Mesendoderm (in vitro differentiated cells): ENCODE data around the gene CCSER2.

Source experiments
- DNase-seq: peaks from one replicate; pipeline ENCODE4 v3.0.0; 2013
- H2AK5ac ChIP-seq: 2 replicates; pipeline ENCODE4 v1.6.1; 2013; ENCODE audit warnings: low read length, inconsistent platforms
- H2BK120ac ChIP-seq: 2 replicates; pipeline ENCODE4 v1.6.1; 2013; ENCODE audit warnings: low read depth, mild to moderate bottlenecking, low read length, moderate library complexity, mixed read lengths
- H2BK15ac ChIP-seq: replicated peaks from 2 replicates; pipeline ENCODE4 v1.6.1; 2013; ENCODE audit warnings: low read depth, mild to moderate bottlenecking, moderate library complexity
- H2BK5ac ChIP-seq: 2 replicates; pipeline ENCODE4 v1.6.1; 2013; ENCODE audit warnings: low read length, inconsistent platforms
- H3K18ac ChIP-seq: 2 replicates; pipeline ENCODE4 v1.6.1; 2013; ENCODE audit warnings: mild to moderate bottlenecking, low read length, mixed read lengths
- H3K23ac ChIP-seq: one replicate; pipeline ENCODE4 v1.6.1; 2013; ENCODE audit warnings: low read length
- H3K27ac ChIP-seq: 2 replicates; pipeline ENCODE4 v1.5.1; 2013; ENCODE audit warnings: low read depth, mild to moderate bottlenecking, inconsistent platforms, low read length, moderate library complexity
- H3K27me3 ChIP-seq: 2 replicates; pipeline ENCODE4 v1.6.1; 2013; ENCODE audit warnings: low read length, control low read depth, mild to moderate bottlenecking, inconsistent platforms; ENCODE audit not compliant: insufficient read depth, poor library complexity
- H3K36me3 ChIP-seq: 2 replicates; pipeline ENCODE4 v1.6.1; 2013; ENCODE audit warnings: low read length, inconsistent platforms; ENCODE audit not compliant: control insufficient read depth, insufficient read depth
- H3K4ac ChIP-seq: one replicate; pipeline ENCODE4 v1.6.1; 2013; ENCODE audit warnings: low read depth, mild to moderate bottlenecking, low read length, moderate library complexity
- H3K4me1 ChIP-seq: 2 replicates; pipeline ENCODE4 v1.6.1; 2013; ENCODE audit warnings: low read depth, low read length, inconsistent platforms; ENCODE audit not compliant: control insufficient read depth
- H3K4me2 ChIP-seq: 2 replicates; pipeline ENCODE4 v1.6.1; 2013; ENCODE audit warnings: low read length
- H3K4me3 ChIP-seq: 2 replicates; pipeline ENCODE4 v1.5.1; 2013; ENCODE audit warnings: mild to moderate bottlenecking, low read length
- H3K56ac ChIP-seq: one replicate; pipeline ENCODE4 v1.6.1; 2013; ENCODE audit warnings: low read length
- H3K79me1 ChIP-seq: 2 replicates; pipeline ENCODE4 v1.6.1; 2013; ENCODE audit warnings: low read length, inconsistent platforms
- H3K79me2 ChIP-seq: 2 replicates; pipeline ENCODE4 v1.6.1; 2013; ENCODE audit warnings: mild to moderate bottlenecking, low read length; ENCODE audit not compliant: control insufficient read depth, insufficient read depth
- H3K9ac ChIP-seq: 2 replicates; pipeline ENCODE4 v1.6.1; 2013; ENCODE audit warnings: low read length, inconsistent platforms
- H4K5ac ChIP-seq: one replicate; pipeline ENCODE4 v1.6.1; 2013; ENCODE audit warnings: low read length
- H4K8ac ChIP-seq: one replicate; pipeline ENCODE4 v1.6.1; 2013; ENCODE audit warnings: low read depth, mild to moderate bottlenecking, control low read depth, low read length, moderate library complexity
- WGBS: extraction: QIAGEN DNeasy Blood & Tissue Kit; methylation state at CpG from one replicate; pipeline ENCODE4 v1.1.7; 2013; ENCODE audit warnings: low lambda C conversion rate, missing lambda C conversion rate; ENCODE audit not compliant: insufficient coverage; ENCODE audit errors: extremely low coverage; 5-methylcytosine and 5-hydroxymethylcytosine counted together

Gene CCSER2

GRCh38 chr10:84339025-84339424 is 10.6 kb downstream of the CCSER2 start:
- Histone ChIP-seq H2BK5ac (no peak overlapping the region), H3K9ac (no peak overlapping the region), H4K5ac (no peak overlapping the region), H4K8ac (no peak overlapping the region), H3K4ac (no peak overlapping the region), H3K36me3 (no peaks in the 10 kb centered on the region), H3K23ac (no peak overlapping the region), H2AK5ac (no peak overlapping the region), H3K27ac (no peak overlapping the region), H3K18ac (no peak overlapping the region), H3K79me1 (peaks cover 21% of the 10 kb centered on the region), H3K27me3 (no peaks in the 10 kb centered on the region), H3K79me2 (peaks cover 48% of the 10 kb centered on the region), H2BK15ac (no peak overlapping the region), H3K4me1 (peaks cover 27% of the 10 kb centered on the region), H3K56ac (no peak overlapping the region), H3K4me3 (no peak overlapping the region), H3K4me2 (no peak overlapping the region), H2BK120ac (no peak overlapping the region)
- no CpG with 5 or more reads among the region's 1 CpG for WGBS
- DNase-seq: no peak

DNA sequence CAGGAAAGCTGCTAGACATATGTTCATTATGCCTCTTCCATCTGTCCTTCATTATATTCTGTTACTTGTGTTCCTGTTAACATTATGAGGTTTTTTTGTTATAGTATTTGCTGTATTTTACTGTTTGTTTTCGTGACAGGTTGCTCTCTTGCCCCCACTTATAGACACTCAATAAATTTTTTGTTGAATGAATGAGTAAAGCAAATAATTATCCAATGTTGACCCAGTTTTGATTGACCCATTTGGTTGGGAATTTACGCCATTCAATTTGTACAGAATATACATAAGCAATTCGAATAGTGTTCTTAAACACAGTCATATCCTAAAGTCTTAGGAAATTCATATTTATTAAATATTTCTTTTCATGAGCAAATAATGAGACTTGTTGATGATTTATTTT is 11.8 kb downstream of the CCSER2 start:
- H3K4me2 ChIP-seq: no peak overlapping the region
- H3K4me1 ChIP-seq: peaks cover 27% of the 10 kb centered on the region
- no peak overlapping the region for H4K5ac ChIP-seq
- H3K23ac ChIP-seq: no peak overlapping the region
- H3K56ac ChIP-seq: no peak overlapping the region
- H3K4ac ChIP-seq: no peak overlapping the region
- no peak overlapping the region for H2BK5ac ChIP-seq
- DNase-seq: no peak
- no CpG with 5 or more reads among the region's 3 CpGs for WGBS
- no peak overlapping the region for H2AK5ac ChIP-seq
- no peak overlapping the region for H2BK15ac ChIP-seq
- no peak overlapping the region for H3K9ac ChIP-seq
- H2BK120ac ChIP-seq: no peak overlapping the region
- peaks cover 22% of the 10 kb centered on the region for H3K79me1 ChIP-seq
- peaks cover 42% of the 10 kb centered on the region for H3K79me2 ChIP-seq
- no peak overlapping the region for H4K8ac ChIP-seq
- no peak overlapping the region for H3K4me3 ChIP-seq
- no peaks in the 10 kb centered on the region for H3K36me3 ChIP-seq
- H3K27ac ChIP-seq: no peak overlapping the region
- no peaks in the 10 kb centered on the region for H3K27me3 ChIP-seq
- H3K18ac ChIP-seq: no peak overlapping the region

- no peaks in the 10 kb centered on the region for H3K27me3 ChIP-seq
- no peak overlapping the region for H3K9ac ChIP-seq
- no CpG with 5 or more reads among the region's 9 CpGs for WGBS
- no peak overlapping the region for H4K5ac ChIP-seq
- H3K36me3 ChIP-seq: no peaks in the 10 kb centered on the region
- H3K79me1 ChIP-seq: peaks cover 20% of the 10 kb centered on the region
- H3K4me3 ChIP-seq: no peak overlapping the region
- H2AK5ac ChIP-seq: no peak overlapping the region
- H3K56ac ChIP-seq: no peak overlapping the region
- DNase-seq: no peak
- H3K4me1 ChIP-seq: peaks cover 26% of the 10 kb centered on the region
- no peak overlapping the region for H3K18ac ChIP-seq
- no peak overlapping the region for H3K23ac ChIP-seq
- no peak overlapping the region for H3K4ac ChIP-seq
- no peak overlapping the region for H3K4me2 ChIP-seq
- H4K8ac ChIP-seq: no peak overlapping the region
- H3K79me2 ChIP-seq: peaks cover 36% of the 10 kb centered on the region
- no peak overlapping the region for H2BK5ac ChIP-seq
- no peak overlapping the region for H2BK120ac ChIP-seq
- H3K27ac ChIP-seq: no peak overlapping the region
- H2BK15ac ChIP-seq: no peak overlapping the region
These were observed 12.5 kb downstream of the CCSER2 start for GRCh38 chr10:84340632-84341537.

DNA sequence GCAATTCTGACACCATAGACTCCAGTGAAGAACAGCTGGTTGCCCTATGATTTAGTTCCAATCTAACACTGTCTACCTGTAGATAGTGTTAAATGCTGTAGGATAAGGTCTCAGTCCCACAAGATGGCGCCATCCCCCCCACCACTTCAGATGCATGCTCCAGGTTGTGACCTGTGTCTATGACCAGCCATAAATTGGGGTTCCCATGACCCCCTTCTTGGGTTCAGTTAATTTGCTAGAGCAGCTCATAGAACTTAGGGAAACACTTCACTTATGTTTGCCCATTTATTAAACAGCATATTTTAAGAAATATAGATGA is 13.1 kb downstream of the CCSER2 start:
- H3K4me1 ChIP-seq: peaks cover 22% of the 10 kb centered on the region
- H4K8ac ChIP-seq: no peak overlapping the region
- H3K27ac ChIP-seq: no peak overlapping the region
- peak overlapping the region; percentile 64 for H3K18ac ChIP-seq
- H3K79me2 ChIP-seq: peaks cover 33% of the 10 kb centered on the region
- H4K5ac ChIP-seq: no peak overlapping the region
- H2BK5ac ChIP-seq: no peak overlapping the region
- no peak overlapping the region for H3K9ac ChIP-seq
- no peak overlapping the region for H2BK15ac ChIP-seq
- H2BK120ac ChIP-seq: peak overlapping the region; percentile 16
- no peak overlapping the region for H3K4me3 ChIP-seq
- no peaks in the 10 kb centered on the region for H3K36me3 ChIP-seq
- no peak overlapping the region for H3K56ac ChIP-seq
- no peak overlapping the region for H3K23ac ChIP-seq
- no peaks in the 10 kb centered on the region for H3K27me3 ChIP-seq
- peaks cover 19% of the 10 kb centered on the region for H3K79me1 ChIP-seq
- H3K4me2 ChIP-seq: no peak overlapping the region
- peak; percentile 62 for DNase-seq
- no peak overlapping the region for H3K4ac ChIP-seq
- H2AK5ac ChIP-seq: no peak overlapping the region
- WGBS: no CpG with 5 or more reads among the region's 1 CpG

DNA sequence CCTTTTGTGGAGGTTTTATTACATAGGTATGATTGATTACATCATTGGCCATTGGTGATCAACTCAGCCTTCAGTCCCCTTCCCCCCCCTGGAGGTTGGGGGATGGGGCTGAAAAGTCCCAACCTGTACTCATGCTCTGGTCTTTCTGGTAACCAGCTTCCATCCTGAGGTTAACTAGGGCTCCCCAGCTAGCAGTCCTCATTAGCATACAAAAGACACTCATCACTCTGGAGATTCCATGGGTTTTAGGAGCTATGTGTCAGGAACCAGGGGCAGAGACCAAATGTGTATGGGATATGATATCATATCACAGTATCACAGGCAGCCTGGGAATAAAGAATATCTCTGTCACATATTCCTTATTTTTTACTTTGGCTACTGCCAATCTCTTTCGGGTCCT is 13.6 kb downstream of the CCSER2 start:
- peaks cover 15% of the 10 kb centered on the region for H3K79me1 ChIP-seq
- no peak overlapping the region for H3K4ac ChIP-seq
- H2BK120ac ChIP-seq: no peak overlapping the region
- H2AK5ac ChIP-seq: no peak overlapping the region
- H2BK15ac ChIP-seq: no peak overlapping the region
- no peak overlapping the region for H4K8ac ChIP-seq
- no peak overlapping the region for H3K23ac ChIP-seq
- peaks cover 17% of the 10 kb centered on the region for H3K4me1 ChIP-seq
- H3K56ac ChIP-seq: no peak overlapping the region
- H4K5ac ChIP-seq: no peak overlapping the region
- H3K4me2 ChIP-seq: no peak overlapping the region
- WGBS: no CpG with 5 or more reads among the region's 1 CpG
- H3K36me3 ChIP-seq: no peaks in the 10 kb centered on the region
- peak; percentile 90 for DNase-seq
- H3K18ac ChIP-seq: peak overlapping the region; percentile 64
- peaks cover 28% of the 10 kb centered on the region for H3K79me2 ChIP-seq
- no peak overlapping the region for H3K27ac ChIP-seq
- no peak overlapping the region for H3K4me3 ChIP-seq
- no peaks in the 10 kb centered on the region for H3K27me3 ChIP-seq
- no peak overlapping the region for H2BK5ac ChIP-seq
- H3K9ac ChIP-seq: no peak overlapping the region

GRCh38 chr10:84342584-84342983 is 14.2 kb downstream of the CCSER2 start:
- Histone ChIP-seq H3K4me1 (peaks cover 12% of the 10 kb centered on the region), H3K56ac (no peak overlapping the region), H3K4ac (no peak overlapping the region), H2BK15ac (no peak overlapping the region), H3K23ac (no peak overlapping the region), H3K79me1 (peaks cover 11% of the 10 kb centered on the region), H3K79me2 (peaks cover 23% of the 10 kb centered on the region), H3K9ac (no peak overlapping the region), H3K27ac (no peak overlapping the region), H3K27me3 (no peaks in the 10 kb centered on the region), H3K36me3 (no peaks in the 10 kb centered on the region), H2BK120ac (peak overlapping the region; percentile 61), H3K4me2 (no peak overlapping the region), H4K5ac (no peak overlapping the region), H3K4me3 (no peak overlapping the region), H2AK5ac (no peak overlapping the region), H2BK5ac (no peak overlapping the region), H3K18ac (no peak overlapping the region), H4K8ac (no peak overlapping the region)
- no CpG with 5 or more reads among the region's 6 CpGs for WGBS
- no peak for DNase-seq
